HEK293 (cell line): ENCODE results near the gene MAPK8IP3.

Experiments
- GLIS1 ChIP-seq: fragments of 450-650 bp; formaldehyde crosslinking; IDR thresholded peaks from 2 replicates; pipeline ENCODE4 v1.5.1; 2016; ENCODE audit warnings: missing biosample characterization, missing genetic modification characterization
- IKZF3 ChIP-seq: fragments of 450-650 bp; IDR thresholded peaks from 2 replicates; pipeline ENCODE4 v1.5.0; 2018; ENCODE audit warnings: missing biosample characterization, mild to moderate bottlenecking, missing genetic modification characterization, moderate library complexity
- MEIS1 ChIP-seq: sonication (generic); formaldehyde crosslinking; IDR thresholded peaks from 2 replicates; pipeline ENCODE4 v1.8.1; 2022; ENCODE audit warnings: missing genetic modification reagents, mild to moderate bottlenecking, borderline replicate concordance
- MYNN ChIP-seq: fragments of 450-650 bp; formaldehyde crosslinking; IDR thresholded peaks from 2 replicates; pipeline ENCODE4 v1.5.1; 2016; ENCODE audit warnings: missing biosample characterization, missing genetic modification characterization, borderline replicate concordance
- OSR2 ChIP-seq: fragments of 450-650 bp; formaldehyde crosslinking; IDR thresholded peaks from 2 replicates; pipeline ENCODE4 v1.5.1; 2016; ENCODE audit warnings: missing biosample characterization, missing genetic modification characterization
- OVOL3 ChIP-seq: fragments of 450-650 bp; formaldehyde crosslinking; IDR thresholded peaks from 2 replicates; pipeline ENCODE4 v1.5.1; 2016; ENCODE audit warnings: missing biosample characterization, missing genetic modification characterization
- ZFP37 ChIP-seq: fragments of 450-650 bp; formaldehyde crosslinking; IDR thresholded peaks from 2 replicates; pipeline ENCODE4 v1.5.1; 2016; ENCODE audit warnings: missing biosample characterization, missing genetic modification characterization
- ZFP69B ChIP-seq: fragments of 450-650 bp; formaldehyde crosslinking; IDR thresholded peaks from 2 replicates; pipeline ENCODE4 v1.5.1; 2016; ENCODE audit warnings: missing biosample characterization, missing genetic modification characterization
- ZNF112 ChIP-seq: fragments of 450-650 bp; formaldehyde crosslinking; IDR thresholded peaks from 2 replicates; pipeline ENCODE4 v1.5.0; 2017; ENCODE audit warnings: missing biosample characterization, missing genetic modification characterization
- ZNF16 ChIP-seq: fragments of 450-650 bp; formaldehyde crosslinking; IDR thresholded peaks from 2 replicates; pipeline ENCODE4 v1.5.1; 2016; ENCODE audit warnings: low read depth, missing biosample characterization, missing genetic modification characterization
- ZNF184 ChIP-seq: fragments of 450-650 bp; IDR thresholded peaks from 2 replicates; pipeline ENCODE4 v1.5.1; 2018; ENCODE audit warnings: missing biosample characterization, mild to moderate bottlenecking, missing genetic modification characterization
- ZNF335 ChIP-seq: fragments of 450-650 bp; formaldehyde crosslinking; conservative IDR thresholded peaks from 2 replicates; pipeline ENCODE4 v1.5.1; 2016; ENCODE audit warnings: missing biosample characterization, missing genetic modification characterization
- ZNF341 ChIP-seq: fragments of 450-650 bp; formaldehyde crosslinking; IDR thresholded peaks from 2 replicates; pipeline ENCODE4; 2016; ENCODE audit warnings: low read depth, missing biosample characterization, missing genetic modification characterization
- ZNF433 ChIP-seq: fragments of 450-650 bp; formaldehyde crosslinking; IDR thresholded peaks from 2 replicates; pipeline ENCODE4 v1.5.1; 2016; ENCODE audit warnings: missing biosample characterization, missing genetic modification characterization, low read depth
- ZNF501 ChIP-seq: fragments of 450-650 bp; formaldehyde crosslinking; IDR thresholded peaks from 2 replicates; pipeline ENCODE4 v1.5.1; 2016; ENCODE audit warnings: missing biosample characterization, missing genetic modification characterization
- ZNF529 ChIP-seq: fragments of 450-650 bp; formaldehyde crosslinking; IDR thresholded peaks from 2 replicates; pipeline ENCODE4 v1.5.1; 2017; ENCODE audit warnings: missing genetic modification characterization, missing biosample characterization; ENCODE audit not compliant: insufficient replicate concordance
- ZNF561 ChIP-seq: fragments of 450-650 bp; IDR thresholded peaks from 2 replicates; pipeline ENCODE4 v1.5.1; 2018; ENCODE audit warnings: missing biosample characterization, missing genetic modification characterization, borderline replicate concordance
- ZNF624 ChIP-seq: fragments of 450-650 bp; formaldehyde crosslinking; IDR thresholded peaks from 2 replicates; pipeline ENCODE4 v1.5.1; 2017; ENCODE audit warnings: missing biosample characterization, missing genetic modification characterization
- ZNF660 ChIP-seq: fragments of 450-650 bp; IDR thresholded peaks from 2 replicates; pipeline ENCODE4 v1.5.1; 2018; ENCODE audit warnings: missing biosample characterization, mild to moderate bottlenecking, missing genetic modification characterization
- ZSCAN16 ChIP-seq: fragments of 450-650 bp; formaldehyde crosslinking; IDR thresholded peaks from 2 replicates; pipeline ENCODE4 v1.5.1; 2016; ENCODE audit warnings: missing biosample characterization, missing genetic modification characterization
- TF ChIP-seq, protein P1 (sequence below): fragments of 450-650 bp; formaldehyde crosslinking; IDR thresholded peaks from 2 replicates; pipeline ENCODE4 v1.5.1; 2016; ENCODE audit warnings: missing biosample characterization, missing genetic modification characterization, low read depth
- TF ChIP-seq, protein P2 (sequence below): fragments of 450-650 bp; IDR thresholded peaks from 2 replicates; pipeline ENCODE4 v1.5.1; 2018; ENCODE audit warnings: missing biosample characterization, mild to moderate bottlenecking, missing genetic modification characterization
- TF ChIP-seq, protein P3 (sequence below): fragments of 450-650 bp; formaldehyde crosslinking; IDR thresholded peaks from 2 replicates; pipeline ENCODE4 v1.5.1; 2017; ENCODE audit warnings: missing biosample characterization, missing genetic modification characterization
- TF ChIP-seq, protein P4 (sequence below): fragments of 450-650 bp; formaldehyde crosslinking; IDR thresholded peaks from 2 replicates; pipeline ENCODE4 v1.5.1; 2017; ENCODE audit warnings: missing biosample characterization, missing genetic modification characterization
- TF ChIP-seq, protein P5 (sequence below): fragments of 450-650 bp; formaldehyde crosslinking; IDR thresholded peaks from 2 replicates; pipeline ENCODE4 v1.5.1; 2016; ENCODE audit warnings: missing biosample characterization, missing genetic modification characterization
- TF ChIP-seq, protein P6 (sequence below): fragments of 450-650 bp; formaldehyde crosslinking; IDR thresholded peaks from 2 replicates; pipeline ENCODE4 v1.5.1; 2016; ENCODE audit warnings: missing biosample characterization, missing genetic modification characterization, borderline replicate concordance

Gene MAPK8IP3

DNA sequence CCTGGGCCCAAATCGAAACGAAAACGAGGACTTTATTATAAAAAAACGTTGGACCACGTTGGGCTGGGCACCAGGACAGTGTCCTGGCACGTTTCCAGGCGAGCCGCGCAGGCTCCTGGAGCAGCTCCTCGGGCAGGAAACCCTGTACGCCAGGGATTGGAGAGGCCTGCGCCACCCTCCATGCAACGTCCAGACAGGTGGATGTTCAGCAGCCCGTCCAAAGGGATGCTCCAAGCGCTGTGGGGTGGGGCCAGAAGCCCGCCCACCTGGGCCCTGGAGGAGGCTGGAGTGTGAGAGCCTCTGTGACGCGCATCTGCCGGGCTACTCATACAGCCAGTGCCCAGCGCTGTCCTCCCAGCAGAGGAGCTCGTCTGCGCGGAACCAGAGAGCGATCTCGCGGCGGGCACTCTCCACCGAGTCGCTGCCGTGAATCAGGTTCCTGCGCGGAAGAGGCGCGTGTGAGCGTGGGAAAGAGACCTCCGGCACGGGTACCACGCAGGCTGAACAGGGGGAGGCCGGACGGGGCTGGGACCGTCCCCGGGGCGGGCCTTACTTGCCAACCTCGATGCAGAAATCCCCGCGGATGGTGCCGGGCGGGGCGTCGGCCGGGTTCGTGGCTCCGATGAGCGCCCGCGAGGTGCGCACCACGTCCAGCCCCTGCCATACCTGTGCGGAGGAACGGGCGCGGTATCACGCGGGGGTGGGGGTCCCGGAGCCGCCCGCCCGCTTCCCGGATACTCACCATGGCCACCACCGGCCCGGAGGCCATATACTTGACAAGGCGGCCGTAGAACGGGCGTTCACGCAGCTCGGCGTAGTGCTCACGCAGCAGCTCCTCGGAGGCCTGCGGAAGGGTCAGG lies 64.6 kb downstream of the MAPK8IP3 start (continued):
- TF ChIP-seq, protein P1, sequence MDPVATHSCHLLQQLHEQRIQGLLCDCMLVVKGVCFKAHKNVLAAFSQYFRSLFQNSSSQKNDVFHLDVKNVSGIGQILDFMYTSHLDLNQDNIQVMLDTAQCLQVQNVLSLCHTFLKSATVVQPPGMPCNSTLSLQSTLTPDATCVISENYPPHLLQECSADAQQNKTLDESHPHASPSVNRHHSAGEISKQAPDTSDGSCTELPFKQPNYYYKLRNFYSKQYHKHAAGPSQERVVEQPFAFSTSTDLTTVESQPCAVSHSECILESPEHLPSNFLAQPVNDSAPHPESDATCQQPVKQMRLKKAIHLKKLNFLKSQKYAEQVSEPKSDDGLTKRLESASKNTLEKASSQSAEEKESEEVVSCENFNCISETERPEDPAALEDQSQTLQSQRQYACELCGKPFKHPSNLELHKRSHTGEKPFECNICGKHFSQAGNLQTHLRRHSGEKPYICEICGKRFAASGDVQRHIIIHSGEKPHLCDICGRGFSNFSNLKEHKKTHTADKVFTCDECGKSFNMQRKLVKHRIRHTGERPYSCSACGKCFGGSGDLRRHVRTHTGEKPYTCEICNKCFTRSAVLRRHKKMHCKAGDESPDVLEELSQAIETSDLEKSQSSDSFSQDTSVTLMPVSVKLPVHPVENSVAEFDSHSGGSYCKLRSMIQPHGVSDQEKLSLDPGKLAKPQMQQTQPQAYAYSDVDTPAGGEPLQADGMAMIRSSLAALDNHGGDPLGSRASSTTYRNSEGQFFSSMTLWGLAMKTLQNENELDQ, result no peak
- TF ChIP-seq GLIS1 (tag by site-specific recombination) (peak; percentile 3; the same call in 1 of the 2 replicates), ZNF501 (tag by site-specific recombination) (no peak; the same call in 1 of the 2 replicates), OVOL3 (tag by site-specific recombination) (0 out of 2 replicates have a peak, but pooled peaks have one; percentile 15), ZNF433 (tag by site-specific recombination) (no peak), MEIS1 (CRISPR knock-in tag) (no peak), ZFP37 (peak; percentile 80), ZSCAN16 (no peak), ZNF561 (tag by site-specific recombination) (peak; percentile 67; the same call in 1 of the 2 replicates), ZNF112 (no peak), ZNF660 (tag by site-specific recombination) (0 out of 2 replicates have a peak, but pooled peaks have one; percentile 15), ZNF624 (tag by site-specific recombination) (no peak), IKZF3 (tag by site-specific recombination) (peak; percentile 85), ZNF341 (tag by site-specific recombination) (0 out of 2 replicates have a peak, but pooled peaks have one; percentile 8), ZNF16 (tag by site-specific recombination) (no peak), ZFP69B (peak; percentile 59), ZNF335 (tag by site-specific recombination) (peak; percentile 68), OSR2 (tag by site-specific recombination) (peak; percentile 32; the same call in 1 of the 2 replicates), ZNF184 (tag by site-specific recombination) (no peak), MYNN (tag by site-specific recombination) (no peak), ZNF529 (tag by site-specific recombination) (no peak)
- TF ChIP-seq, protein P2, sequence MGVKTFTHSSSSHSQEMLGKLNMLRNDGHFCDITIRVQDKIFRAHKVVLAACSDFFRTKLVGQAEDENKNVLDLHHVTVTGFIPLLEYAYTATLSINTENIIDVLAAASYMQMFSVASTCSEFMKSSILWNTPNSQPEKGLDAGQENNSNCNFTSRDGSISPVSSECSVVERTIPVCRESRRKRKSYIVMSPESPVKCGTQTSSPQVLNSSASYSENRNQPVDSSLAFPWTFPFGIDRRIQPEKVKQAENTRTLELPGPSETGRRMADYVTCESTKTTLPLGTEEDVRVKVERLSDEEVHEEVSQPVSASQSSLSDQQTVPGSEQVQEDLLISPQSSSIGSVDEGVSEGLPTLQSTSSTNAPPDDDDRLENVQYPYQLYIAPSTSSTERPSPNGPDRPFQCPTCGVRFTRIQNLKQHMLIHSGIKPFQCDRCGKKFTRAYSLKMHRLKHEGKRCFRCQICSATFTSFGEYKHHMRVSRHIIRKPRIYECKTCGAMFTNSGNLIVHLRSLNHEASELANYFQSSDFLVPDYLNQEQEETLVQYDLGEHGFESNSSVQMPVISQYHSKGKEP (tag by site-specific recombination), result peak; percentile 69; the same call in 1 of the 2 replicates
- TF ChIP-seq, protein P3, sequence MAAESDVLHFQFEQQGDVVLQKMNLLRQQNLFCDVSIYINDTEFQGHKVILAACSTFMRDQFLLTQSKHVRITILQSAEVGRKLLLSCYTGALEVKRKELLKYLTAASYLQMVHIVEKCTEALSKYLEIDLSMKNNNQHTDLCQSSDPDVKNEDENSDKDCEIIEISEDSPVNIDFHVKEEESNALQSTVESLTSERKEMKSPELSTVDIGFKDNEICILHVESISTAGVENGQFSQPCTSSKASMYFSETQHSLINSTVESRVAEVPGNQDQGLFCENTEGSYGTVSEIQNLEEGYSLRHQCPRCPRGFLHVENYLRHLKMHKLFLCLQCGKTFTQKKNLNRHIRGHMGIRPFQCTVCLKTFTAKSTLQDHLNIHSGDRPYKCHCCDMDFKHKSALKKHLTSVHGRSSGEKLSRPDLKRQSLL (tag by site-specific recombination), result no peak
- TF ChIP-seq, protein P4, sequence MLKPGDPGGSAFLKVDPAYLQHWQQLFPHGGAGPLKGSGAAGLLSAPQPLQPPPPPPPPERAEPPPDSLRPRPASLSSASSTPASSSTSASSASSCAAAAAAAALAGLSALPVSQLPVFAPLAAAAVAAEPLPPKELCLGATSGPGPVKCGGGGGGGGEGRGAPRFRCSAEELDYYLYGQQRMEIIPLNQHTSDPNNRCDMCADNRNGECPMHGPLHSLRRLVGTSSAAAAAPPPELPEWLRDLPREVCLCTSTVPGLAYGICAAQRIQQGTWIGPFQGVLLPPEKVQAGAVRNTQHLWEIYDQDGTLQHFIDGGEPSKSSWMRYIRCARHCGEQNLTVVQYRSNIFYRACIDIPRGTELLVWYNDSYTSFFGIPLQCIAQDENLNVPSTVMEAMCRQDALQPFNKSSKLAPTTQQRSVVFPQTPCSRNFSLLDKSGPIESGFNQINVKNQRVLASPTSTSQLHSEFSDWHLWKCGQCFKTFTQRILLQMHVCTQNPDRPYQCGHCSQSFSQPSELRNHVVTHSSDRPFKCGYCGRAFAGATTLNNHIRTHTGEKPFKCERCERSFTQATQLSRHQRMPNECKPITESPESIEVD (tag by site-specific recombination), result no peak
- TF ChIP-seq, protein P5, sequence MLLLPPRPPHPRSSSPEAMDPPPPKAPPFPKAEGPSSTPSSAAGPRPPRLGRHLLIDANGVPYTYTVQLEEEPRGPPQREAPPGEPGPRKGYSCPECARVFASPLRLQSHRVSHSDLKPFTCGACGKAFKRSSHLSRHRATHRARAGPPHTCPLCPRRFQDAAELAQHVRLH (tag by site-specific recombination), result no peak
- TF ChIP-seq, protein P6, sequence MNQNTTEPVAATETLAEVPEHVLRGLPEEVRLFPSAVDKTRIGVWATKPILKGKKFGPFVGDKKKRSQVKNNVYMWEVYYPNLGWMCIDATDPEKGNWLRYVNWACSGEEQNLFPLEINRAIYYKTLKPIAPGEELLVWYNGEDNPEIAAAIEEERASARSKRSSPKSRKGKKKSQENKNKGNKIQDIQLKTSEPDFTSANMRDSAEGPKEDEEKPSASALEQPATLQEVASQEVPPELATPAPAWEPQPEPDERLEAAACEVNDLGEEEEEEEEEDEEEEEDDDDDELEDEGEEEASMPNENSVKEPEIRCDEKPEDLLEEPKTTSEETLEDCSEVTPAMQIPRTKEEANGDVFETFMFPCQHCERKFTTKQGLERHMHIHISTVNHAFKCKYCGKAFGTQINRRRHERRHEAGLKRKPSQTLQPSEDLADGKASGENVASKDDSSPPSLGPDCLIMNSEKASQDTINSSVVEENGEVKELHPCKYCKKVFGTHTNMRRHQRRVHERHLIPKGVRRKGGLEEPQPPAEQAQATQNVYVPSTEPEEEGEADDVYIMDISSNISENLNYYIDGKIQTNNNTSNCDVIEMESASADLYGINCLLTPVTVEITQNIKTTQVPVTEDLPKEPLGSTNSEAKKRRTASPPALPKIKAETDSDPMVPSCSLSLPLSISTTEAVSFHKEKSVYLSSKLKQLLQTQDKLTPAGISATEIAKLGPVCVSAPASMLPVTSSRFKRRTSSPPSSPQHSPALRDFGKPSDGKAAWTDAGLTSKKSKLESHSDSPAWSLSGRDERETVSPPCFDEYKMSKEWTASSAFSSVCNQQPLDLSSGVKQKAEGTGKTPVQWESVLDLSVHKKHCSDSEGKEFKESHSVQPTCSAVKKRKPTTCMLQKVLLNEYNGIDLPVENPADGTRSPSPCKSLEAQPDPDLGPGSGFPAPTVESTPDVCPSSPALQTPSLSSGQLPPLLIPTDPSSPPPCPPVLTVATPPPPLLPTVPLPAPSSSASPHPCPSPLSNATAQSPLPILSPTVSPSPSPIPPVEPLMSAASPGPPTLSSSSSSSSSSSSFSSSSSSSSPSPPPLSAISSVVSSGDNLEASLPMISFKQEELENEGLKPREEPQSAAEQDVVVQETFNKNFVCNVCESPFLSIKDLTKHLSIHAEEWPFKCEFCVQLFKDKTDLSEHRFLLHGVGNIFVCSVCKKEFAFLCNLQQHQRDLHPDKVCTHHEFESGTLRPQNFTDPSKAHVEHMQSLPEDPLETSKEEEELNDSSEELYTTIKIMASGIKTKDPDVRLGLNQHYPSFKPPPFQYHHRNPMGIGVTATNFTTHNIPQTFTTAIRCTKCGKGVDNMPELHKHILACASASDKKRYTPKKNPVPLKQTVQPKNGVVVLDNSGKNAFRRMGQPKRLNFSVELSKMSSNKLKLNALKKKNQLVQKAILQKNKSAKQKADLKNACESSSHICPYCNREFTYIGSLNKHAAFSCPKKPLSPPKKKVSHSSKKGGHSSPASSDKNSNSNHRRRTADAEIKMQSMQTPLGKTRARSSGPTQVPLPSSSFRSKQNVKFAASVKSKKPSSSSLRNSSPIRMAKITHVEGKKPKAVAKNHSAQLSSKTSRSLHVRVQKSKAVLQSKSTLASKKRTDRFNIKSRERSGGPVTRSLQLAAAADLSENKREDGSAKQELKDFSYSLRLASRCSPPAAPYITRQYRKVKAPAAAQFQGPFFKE, result no peak
